ENCODE data around the gene CUTA.

The CUTA gene

GRCh38 chr6:33438978-33439594 is 21.2 kb upstream of the CUTA start:
- no peak for FAIRE-seq

DNA sequence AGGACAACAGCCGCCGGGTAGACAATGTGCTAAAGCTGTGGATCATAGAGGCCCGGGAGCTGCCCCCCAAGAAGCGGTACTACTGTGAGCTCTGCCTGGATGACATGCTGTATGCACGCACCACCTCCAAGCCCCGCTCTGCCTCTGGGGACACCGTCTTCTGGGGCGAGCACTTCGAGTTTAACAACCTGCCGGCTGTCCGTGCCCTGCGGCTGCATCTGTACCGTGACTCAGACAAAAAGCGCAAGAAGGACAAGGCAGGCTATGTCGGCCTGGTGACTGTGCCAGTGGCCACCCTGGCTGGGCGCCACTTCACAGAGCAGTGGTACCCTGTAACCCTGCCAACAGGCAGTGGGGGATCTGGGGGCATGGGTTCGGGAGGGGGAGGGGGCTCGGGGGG is 19.8 kb upstream of the CUTA start:
- no peak for FAIRE-seq

DNA sequence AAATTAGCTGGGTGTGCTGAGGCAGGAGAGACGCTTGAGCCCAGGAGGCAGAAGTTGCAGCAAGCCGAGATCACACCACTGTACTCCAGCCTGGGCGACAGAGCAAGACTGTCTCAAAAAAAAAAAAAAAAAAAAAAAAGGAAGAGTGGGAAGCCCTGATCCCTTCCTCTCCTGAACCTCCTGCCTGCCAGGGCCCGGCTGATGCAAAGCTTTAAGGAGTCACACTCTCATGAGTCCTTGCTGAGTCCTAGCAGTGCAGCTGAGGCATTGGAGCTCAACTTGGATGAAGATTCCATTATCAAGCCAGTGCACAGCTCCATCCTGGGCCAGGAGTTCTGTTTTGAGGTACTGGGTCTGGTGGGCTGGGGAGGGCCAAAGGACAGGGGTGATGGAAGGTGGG is 17.1 kb upstream of the CUTA start:
- FAIRE-seq, result no peak

DNA sequence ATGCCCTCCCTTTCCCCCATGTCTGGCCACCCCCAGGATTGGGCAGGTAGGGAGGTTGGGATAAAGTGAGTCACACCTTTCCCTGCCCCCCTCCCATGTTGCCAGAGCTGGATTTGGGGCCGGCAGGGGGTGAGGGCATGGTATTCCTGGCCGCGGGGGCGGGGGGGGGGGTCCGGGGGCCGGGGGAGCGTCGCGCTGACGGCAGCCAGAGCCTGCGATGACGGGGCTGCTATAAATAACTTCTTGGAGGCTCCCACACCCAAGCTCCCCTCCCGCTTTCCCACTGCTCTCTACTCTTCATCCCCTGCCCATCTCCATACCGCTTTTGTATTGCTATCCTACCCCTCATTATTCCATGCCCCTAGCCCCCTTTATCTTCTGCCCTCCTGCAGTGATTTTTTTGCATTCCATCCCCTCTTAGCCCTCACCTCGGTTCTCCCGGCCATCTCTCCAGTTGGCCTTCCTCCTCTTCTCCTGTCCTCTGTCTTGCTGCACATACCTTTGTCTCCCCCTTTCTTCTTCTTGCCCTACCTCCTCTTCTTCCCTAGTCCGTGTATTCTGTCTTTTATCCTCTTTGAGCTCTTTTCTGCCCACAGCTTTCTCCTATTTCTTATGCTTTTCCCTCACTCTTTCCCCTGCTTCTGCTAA is 15.8 kb upstream of the CUTA start:
- no peak for FAIRE-seq

DNA sequence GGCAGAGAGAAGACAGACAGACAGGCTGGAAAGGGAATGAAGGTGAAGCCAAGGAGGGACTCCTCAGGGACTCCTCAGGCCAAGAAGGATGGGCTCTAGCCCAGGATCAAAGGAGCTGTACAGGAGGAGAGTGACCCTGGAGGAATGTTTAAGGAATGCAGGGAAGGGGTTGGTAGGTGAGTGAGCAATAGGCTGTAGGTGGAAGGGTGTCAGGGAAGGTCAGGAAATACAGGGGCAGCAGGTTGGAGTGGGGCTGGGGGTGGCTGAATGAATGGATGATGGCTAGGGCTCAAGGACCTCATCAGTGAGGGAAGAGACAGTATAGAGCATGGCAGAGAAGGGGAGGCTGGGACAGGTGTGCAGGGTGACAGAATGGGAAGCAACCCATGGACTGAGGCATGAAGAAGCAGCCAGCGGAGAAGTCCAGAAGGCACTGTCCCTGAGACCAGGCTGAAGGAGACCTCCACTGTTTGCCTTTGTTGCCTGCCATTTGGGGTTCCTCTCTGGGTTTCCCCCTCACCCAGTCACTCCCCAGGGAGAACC is 15.2 kb upstream of the CUTA start:
- FAIRE-seq, result no peak

DNA sequence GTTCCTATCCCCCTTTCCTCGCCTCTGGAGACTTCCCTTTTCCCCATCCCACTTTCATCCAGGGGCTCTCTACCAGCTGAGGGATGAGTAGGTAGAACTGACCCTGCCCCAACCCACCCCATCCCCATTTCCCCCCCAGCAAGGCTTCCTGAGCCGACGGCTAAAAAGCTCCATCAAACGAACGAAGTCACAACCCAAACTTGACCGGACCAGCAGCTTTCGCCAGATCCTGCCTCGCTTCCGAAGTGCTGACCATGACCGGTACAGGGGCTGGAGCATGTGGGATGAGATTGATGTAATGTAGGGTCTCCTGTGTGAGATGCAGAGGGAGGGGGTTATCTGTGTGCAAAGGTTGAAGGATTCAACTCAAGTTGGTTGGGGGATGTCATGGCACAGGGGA is 14.6 kb upstream of the CUTA start:
- no peak for FAIRE-seq

DNA sequence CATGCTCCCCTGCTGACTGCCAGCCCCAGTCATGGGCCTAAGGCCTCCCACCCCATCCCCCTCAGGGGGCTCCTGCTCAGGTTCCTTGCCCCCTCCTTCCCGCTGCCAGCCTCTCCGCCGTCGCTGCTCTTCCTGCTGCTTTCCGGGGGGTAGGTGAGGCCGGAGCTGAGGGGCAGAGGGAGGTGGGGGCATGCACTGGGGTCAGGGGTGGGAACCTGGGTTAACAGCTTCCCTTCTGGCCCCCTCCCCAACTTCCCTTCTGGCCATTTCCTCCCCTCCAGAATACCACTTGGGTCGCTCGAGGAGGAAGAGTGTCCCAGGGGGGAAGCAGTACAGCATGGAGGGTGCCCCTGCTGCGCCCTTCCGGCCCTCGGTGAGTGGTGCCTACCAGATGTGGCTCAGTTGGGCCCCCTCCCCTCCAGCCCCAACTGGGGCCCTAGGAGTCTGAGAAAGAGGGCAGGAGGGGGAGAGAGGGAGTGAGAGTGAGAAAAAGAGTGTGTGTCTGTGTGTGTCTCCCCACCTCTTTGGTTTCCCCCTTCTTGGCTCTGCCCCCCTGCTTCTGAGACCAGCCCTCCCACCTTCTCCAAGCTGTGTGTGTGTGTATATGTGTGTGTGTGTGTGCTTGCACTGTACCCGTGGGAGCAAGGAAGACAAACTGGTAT is 14.1 kb upstream of the CUTA start:
- no peak for FAIRE-seq

DNA sequence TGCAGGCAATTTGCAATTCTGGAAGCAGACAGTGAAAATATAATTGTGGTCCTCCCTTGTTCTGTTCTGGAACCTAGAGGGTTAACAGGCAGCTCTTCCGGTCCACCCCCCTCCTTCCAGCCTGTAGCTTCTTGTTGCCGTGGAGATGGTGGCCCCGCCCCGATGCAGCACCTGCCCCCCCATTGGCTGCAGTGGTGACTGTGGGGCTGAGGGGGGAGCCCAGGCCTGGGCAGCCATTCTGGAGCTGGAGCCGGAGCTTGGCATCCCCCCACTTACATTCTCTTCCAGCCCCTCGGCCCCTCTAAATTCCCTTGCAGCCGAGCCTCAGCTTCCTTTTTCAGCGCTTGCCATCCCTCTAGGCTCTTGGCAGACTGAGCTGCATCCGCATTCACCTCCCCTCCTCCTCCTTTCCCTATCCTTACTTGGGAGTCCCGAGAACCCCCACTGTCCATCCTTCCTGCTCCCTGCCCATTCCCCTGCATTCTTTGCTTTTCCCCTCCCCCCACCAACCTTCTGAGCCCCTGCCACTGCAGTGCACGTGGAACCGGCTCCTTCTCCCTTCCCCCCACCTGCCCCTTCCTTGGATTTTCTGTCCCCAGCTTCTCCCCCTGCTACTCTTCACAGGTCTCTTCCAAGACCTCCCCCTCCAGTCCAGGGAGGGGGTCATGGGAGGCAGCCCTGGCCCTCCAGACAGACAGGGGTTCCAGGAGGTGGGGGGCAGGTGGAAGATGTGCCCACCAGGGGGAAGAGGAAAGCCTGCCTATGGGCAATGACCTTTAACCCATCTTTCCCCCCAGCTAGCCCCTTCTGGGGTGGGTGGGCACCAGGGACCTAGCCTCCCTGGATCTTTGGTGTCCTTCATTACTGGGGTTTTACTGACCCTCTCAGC is 13.3 kb upstream of the CUTA start:
- no peak for FAIRE-seq

- FAIRE-seq, result no peak
Measured at GRCh38 chr6:33430334-33430733, 12.4 kb upstream of the CUTA start.

DNA sequence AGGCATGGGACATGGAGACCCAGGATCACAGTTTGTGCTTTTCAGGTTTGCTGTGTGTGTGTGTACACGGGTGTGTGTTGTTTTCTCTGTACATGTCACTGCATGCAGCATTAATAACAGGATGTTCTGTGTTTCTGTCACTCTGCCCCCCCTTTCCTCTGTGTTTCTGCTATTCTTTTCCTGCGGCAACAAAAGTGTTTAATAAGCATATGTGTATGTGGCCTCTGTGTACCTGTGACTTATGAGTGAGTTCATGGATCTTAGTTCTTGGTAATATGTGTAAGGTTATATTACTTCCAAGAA is 11.8 kb upstream of the CUTA start:
- no peak for FAIRE-seq

DNA sequence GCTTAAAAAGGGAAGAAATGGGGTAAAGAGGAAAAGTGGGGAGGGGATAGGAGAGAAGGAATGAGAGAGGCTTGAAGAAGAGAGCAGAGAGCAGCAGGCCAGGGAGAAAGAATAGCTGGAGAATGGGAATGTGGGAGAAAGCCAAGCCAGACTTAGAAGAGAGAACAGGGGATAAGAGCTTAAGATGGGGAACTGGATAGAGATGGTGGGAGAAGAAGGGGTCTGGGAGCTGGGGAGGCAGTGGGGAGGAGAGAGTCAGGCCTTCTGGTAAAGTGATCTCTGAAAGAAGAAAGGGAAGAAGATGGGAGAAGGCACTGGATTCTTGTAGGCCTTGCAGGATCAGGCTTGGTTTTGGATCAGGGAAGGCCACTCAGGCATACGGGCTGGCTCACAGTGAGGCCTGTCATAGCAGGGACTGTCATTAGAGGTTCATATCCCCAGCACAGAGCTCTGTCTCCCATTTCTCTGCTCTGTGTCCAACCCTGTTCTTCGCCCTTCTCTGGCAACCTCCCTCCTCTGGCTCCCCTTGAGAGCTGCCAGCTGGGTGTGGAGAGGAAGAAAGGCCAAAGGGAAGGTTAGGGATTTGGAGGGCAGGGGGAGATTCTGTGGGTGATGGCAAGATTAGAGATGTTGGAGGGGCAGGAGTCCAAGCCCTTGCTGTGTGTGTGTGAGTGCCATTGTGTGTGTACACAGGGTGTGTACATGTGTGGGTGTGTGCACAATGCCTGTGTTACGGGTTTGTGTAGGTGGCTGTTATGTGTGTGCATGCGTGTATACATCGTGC is 11.3 kb upstream of the CUTA start:
- FAIRE-seq, result no peak

DNA sequence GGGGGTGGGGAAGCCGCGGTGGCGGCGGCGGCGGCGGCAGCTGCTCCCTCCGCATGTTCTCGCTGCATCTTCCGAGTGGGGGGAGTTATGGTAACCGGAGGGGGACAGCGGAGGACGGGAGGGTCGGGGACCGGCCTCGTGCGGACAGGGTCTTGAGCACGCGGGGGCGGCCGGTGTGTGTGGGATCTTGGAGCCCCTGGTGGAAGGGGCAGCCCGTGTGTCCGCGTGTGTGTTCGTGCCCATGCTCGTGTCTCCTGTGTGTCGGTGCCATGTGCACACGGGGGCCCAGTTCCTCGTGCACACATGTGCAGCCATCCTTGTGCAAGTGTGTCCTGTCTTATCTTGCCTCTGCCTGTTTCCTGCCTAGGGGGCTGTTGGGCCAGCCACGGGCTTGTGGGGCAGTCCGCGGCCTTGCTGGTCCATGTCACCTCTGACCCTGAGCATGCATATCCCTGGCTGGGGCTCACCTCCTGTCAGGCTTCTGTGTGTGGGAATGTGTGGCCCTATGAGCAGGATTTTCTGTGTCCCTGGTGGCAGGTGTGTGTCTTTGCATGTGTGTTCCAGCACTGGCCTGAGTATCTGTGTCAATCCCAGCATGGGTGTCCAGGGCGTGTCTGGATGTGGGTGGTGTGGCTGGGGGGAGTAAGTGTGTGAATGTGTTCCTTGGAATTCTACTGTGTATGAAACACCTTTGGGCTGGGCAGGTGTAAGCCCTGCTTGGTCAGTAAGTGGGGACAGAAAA is 10.5 kb upstream of the CUTA start:
- FAIRE-seq, result no peak

- no peak for FAIRE-seq
Measured at GRCh38 chr6:33427585-33428223, 9.8 kb upstream of the CUTA start.

GRCh38 chr6:33426590-33427511 is 8.9 kb upstream of the CUTA start:
- no peak for FAIRE-seq

GRCh38 chr6:33425668-33426577 is 8.0 kb upstream of the CUTA start:
- no peak for FAIRE-seq

DNA sequence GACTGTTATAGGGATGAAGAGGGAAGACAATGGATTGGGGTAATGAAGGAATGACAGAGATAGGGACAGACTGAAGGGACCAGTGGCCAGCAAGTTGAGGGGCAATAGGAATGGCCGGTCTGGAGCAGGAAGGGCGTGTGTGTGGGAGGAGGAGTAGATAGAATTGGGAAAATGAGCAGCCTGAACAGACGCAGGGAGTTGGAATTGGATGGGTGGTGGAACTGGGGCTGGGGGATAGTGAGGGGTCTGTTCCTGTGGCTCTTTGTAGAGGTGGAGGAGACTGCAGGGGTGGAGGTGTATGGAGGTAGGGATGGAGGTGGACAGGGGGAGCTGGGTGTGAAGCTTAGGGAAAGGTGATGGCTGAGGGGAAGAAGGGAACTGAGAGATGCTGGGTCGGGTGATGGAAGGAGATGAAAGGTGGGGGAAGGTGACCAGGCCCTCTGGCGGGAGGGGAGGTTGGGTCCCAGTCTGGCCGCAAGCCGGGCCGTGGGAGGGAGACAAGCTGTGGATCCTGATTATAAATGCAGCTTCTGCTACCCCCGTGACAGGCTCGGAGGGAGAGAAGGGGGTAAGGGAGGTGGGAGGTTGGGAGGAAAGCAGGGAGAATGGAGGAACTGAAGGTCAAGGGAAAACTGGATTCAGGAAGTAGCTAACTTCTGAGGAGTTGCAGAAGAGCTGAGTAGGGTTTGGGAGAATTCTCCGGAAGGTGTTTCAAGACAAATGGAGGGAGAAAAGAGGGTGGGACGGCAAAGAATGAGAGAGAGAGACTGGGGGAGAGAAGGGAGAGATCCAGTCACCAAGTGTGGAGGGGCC is 7.2 kb upstream of the CUTA start:
- no peak for FAIRE-seq

DNA sequence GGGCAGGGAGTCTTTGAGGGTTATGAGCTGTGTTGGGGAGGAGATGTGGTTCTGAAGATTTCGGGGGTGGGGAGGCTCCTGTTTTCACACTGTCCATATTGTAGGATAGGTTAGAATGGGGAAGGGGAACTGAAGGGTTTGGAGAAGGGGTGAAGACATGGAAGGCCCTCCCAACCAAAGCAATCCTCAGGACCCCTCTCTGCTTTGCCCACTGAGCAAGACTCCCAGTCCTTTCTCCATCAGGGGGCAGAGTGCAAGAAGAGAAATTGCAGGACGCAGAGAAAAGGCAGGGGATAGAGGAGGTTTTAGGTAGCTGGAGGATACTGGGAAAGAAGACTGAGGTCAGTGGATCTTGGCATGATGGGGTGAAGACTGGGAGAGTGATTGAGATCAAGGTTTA is 5.9 kb upstream of the CUTA start:
- FAIRE-seq, result no peak

GRCh38 chr6:33421344-33421643 is 3.4 kb upstream of the CUTA start:
- no peak for FAIRE-seq
